DOHH2 (cell line): ENCODE results near the gene NEK5.

Experiments used
- CTCF ChIP-seq: fragments of 200-600 bp; sonication (generic); IDR thresholded peaks from one replicate; pipeline ENCODE4 v1.5.1; 2014; ENCODE audit warnings: antibody characterized with exemption, mild to moderate bottlenecking, low read depth, low read length; ENCODE audit not compliant: poor library complexity, severe bottlenecking
- EZH2phosphoT487 ChIP-seq: fragments of 200-600 bp; sonication (generic); IDR thresholded peaks from 2 replicates; pipeline ENCODE4 v1.6.1; 2017; ENCODE audit warnings: borderline replicate concordance, mild to moderate bottlenecking, antibody characterized with exemption, low read length, moderate library complexity, mixed read lengths

GRCh38 chr13:52048516-52048915, 80.4 kb downstream of the NEK5 start:
- TF ChIP-seq CTCF: no peak
- no peak for TF ChIP-seq EZH2phosphoT487
